IMR-90 (cell line): ENCODE data around the gene EPHX1. TPM values are rescaled to one million over a fixed set of nuclear protein-coding genes. Genes with fewer than 3 reads are reported as not detected.
A peak's percentile ranks its signal among the peaks of the same experiment; 100 is the strongest.

Source experiments
- ATAC-seq: fragments of 200-7000 bp; cut with Tn5 transposase; 2 replicates; pipeline ENCODE4 v1.9.1; 2020; ENCODE audit warnings: low read depth, mild to moderate bottlenecking, moderate library complexity
- BruUV-seq: library from RNA; stranded (reverse); fragments of 400-500 nt; replicated peaks from 2 replicates; lab custom pipeline; 2021; lab: Mats Ljungman, UMichigan
- CTCF ChIA-PET: fragments of 300-600 bp; formaldehyde crosslinking; extraction: SDS; loops from one replicate; lab custom pipeline; 2021; ENCODE audit warnings: antibody characterized with exemption; lab: Yijun Ruan, JAX
- POLR2A ChIA-PET: fragments of 300-600 bp; sonication (Branson Sonifier 250); formaldehyde crosslinking; loops from one replicate; lab custom pipeline; 2022; ENCODE audit warnings: antibody characterized with exemption; ENCODE audit not compliant: unreplicated experiment; lab: Charles Lee
- DNase-seq: peaks from one replicate; pipeline ENCODE4 v3.0.0; 2013
- H2AFZ ChIP-seq: replicated peaks from 2 replicates; pipeline ENCODE3; 2013; ENCODE audit warnings: low read length, mild to moderate bottlenecking; ENCODE audit not compliant: poor library complexity
- H2AK5ac ChIP-seq: 2 replicates; pipeline ENCODE4 v1.6.1; 2013; ENCODE audit warnings: low read depth, low read length, inconsistent platforms
- H2AK9ac ChIP-seq: replicated peaks from 2 replicates; pipeline ENCODE3; 2013; ENCODE audit warnings: mild to moderate bottlenecking, low read depth, low read length, moderate library complexity; ENCODE audit not compliant: poor library complexity
- H2BK120ac ChIP-seq: 2 replicates; pipeline ENCODE4 v1.6.1; 2013; ENCODE audit warnings: low read depth, low read length, inconsistent platforms
- H2BK15ac ChIP-seq: 3 replicates; pipeline ENCODE4 v1.6.1; 2013; ENCODE audit warnings: low read depth, low read length, inconsistent platforms
- H2BK20ac ChIP-seq: 2 replicates; pipeline ENCODE4 v1.6.1; 2013; ENCODE audit warnings: low read depth, mild to moderate bottlenecking, inconsistent platforms, low read length, moderate library complexity
- H2BK5ac ChIP-seq: 2 replicates; pipeline ENCODE4 v1.6.1; 2013; ENCODE audit warnings: mild to moderate bottlenecking, low read depth, low read length, inconsistent platforms; ENCODE audit not compliant: poor library complexity, severe bottlenecking
- H3K14ac ChIP-seq: replicated peaks from 2 replicates; pipeline ENCODE4 v1.6.1; 2013; ENCODE audit warnings: low read depth, low read length, inconsistent platforms
- H3K18ac ChIP-seq: 2 replicates; pipeline ENCODE4 v1.6.1; 2013; ENCODE audit warnings: low read depth, low read length, control low read depth
- H3K23ac ChIP-seq: 2 replicates; pipeline ENCODE4 v1.6.1; 2013; ENCODE audit warnings: low read depth, low read length, inconsistent platforms
- H3K27ac ChIP-seq: 2 replicates; pipeline ENCODE4 v1.5.1; 2013; ENCODE audit warnings: mild to moderate bottlenecking, control low read depth, low read length; ENCODE audit not compliant: insufficient read depth
- H3K27me3 ChIP-seq: 2 replicates; pipeline ENCODE4 v1.6.1; 2013; ENCODE audit warnings: low read length; ENCODE audit not compliant: control insufficient read depth, insufficient read depth
- H3K36me3 ChIP-seq: 2 replicates; pipeline ENCODE4 v1.6.1; 2013; ENCODE audit warnings: low read length, mixed read lengths; ENCODE audit not compliant: control insufficient read depth, insufficient read depth
- H3K4ac ChIP-seq: 2 replicates; pipeline ENCODE4 v1.6.1; 2013; ENCODE audit warnings: low read depth, low read length, inconsistent platforms
- H3K4me1 ChIP-seq: 2 replicates; pipeline ENCODE4 v1.6.1; 2013; ENCODE audit warnings: low read length, mixed read lengths; ENCODE audit not compliant: control insufficient read depth, insufficient read depth
- H3K4me2 ChIP-seq: 2 replicates; pipeline ENCODE4 v1.6.1; 2013; ENCODE audit warnings: low read depth, mild to moderate bottlenecking, control low read depth, low read length, moderate library complexity
- H3K4me3 ChIP-seq: 2 replicates; pipeline ENCODE4 v1.5.1; 2013; ENCODE audit warnings: low read depth, mild to moderate bottlenecking, control low read depth, low read length, moderate library complexity; ENCODE audit not compliant: insufficient read depth
- H3K56ac ChIP-seq: 2 replicates; pipeline ENCODE4 v1.6.1; 2013; ENCODE audit warnings: low read length, inconsistent platforms; ENCODE audit not compliant: insufficient read depth; ENCODE audit errors: extremely low read depth
- H3K79me1 ChIP-seq, 2 experiments: 2 replicates each; pipeline ENCODE4 v1.6.1; 2013; ENCODE audit warnings: low read length in 2 of 2, inconsistent platforms in 1 of 2, low read depth in 1 of 2
- H3K9ac ChIP-seq: 2 replicates; pipeline ENCODE4 v1.6.1; 2013; ENCODE audit warnings: low read depth, low read length, control low read depth
- H3K9me1 ChIP-seq: 2 replicates; pipeline ENCODE4 v1.6.1; 2013; ENCODE audit warnings: low read length, inconsistent platforms; ENCODE audit not compliant: insufficient read depth
- H3K9me3 ChIP-seq: 2 replicates; pipeline ENCODE4 v1.6.1; 2013; ENCODE audit warnings: low read length; ENCODE audit not compliant: control insufficient read depth, insufficient read depth
- H4K20me1 ChIP-seq: 2 replicates; pipeline ENCODE4 v1.6.1; 2013; ENCODE audit warnings: low read length, inconsistent platforms; ENCODE audit not compliant: insufficient read depth
- H4K5ac ChIP-seq: 2 replicates; pipeline ENCODE4 v1.6.1; 2013; ENCODE audit warnings: mild to moderate bottlenecking, low read depth, low read length, control low read depth
- H4K8ac ChIP-seq, 2 experiments: 2 replicates each; pipeline ENCODE4 v1.6.1; 2013; ENCODE audit warnings: low read depth in 2 of 2, low read length in 2 of 2, control low read depth in 1 of 2, inconsistent platforms in 1 of 2
- H4K91ac ChIP-seq: 2 replicates; pipeline ENCODE4 v1.6.1; 2013; ENCODE audit warnings: low read depth, low read length, inconsistent platforms; ENCODE audit not compliant: insufficient read depth
- RCOR1 ChIP-seq: IDR thresholded peaks from 2 replicates; pipeline ENCODE4 v1.6.1; 2012; ENCODE audit warnings: mild to moderate bottlenecking, low read length, improper control_type of control experiment; ENCODE audit not compliant: insufficient replicate concordance
- WGBS, 2 experiments: methylation state at CpG; one replicate each; pipeline versions ENCODE4 v1.1.5 to v1.1.7; 2013; ENCODE audit warnings: missing lambda C conversion rate in 2 of 2; ENCODE audit not compliant: insufficient read length in 1 of 2; ENCODE audit errors: extremely low coverage in 2 of 2; 5-methylcytosine and 5-hydroxymethylcytosine counted together
- dilution Hi-C: fragments of 300-500 bp; cut with HindIII; formaldehyde crosslinking; loops from one replicate; pipeline ENCODE4 v1.14.3; 2018; ENCODE audit warnings: low sequenced_read_pairs; ENCODE audit not compliant: unreplicated experiment
- in situ Hi-C: fragments of 300-500 bp; cut with MboI; formaldehyde crosslinking; loops from 3 replicates; pipeline ENCODE4 v1.14.3; 2019; ENCODE audit warnings: low sequenced_read_pairs, inconsistent platforms, mixed read lengths
- intact Hi-C: fragments of 100-400 bp; cut with micrococcal nuclease; formaldehyde crosslinking; loops from 2 replicates; pipeline ENCODE4 v1.10.0; 2022
- polyA plus RNA-seq, 3 experiments: library from polyadenylated mRNA; depleted of rRNA; stranded (reverse); fragments of >200 nt; gene quantifications; 2 replicates each; pipeline ENCODE4 v1.2.3, GENCODE V29; 2012; ENCODE audit warnings: low replicate concordance in 1 of 3
- total RNA-seq: library from RNA; depleted of rRNA; stranded (reverse); fragments of >200 nt; gene quantifications from 2 replicates; pipeline ENCODE4 v1.2.3, GENCODE V29; 2012
- TF ChIP-seq, protein P1 (sequence below): fragments of 150-350 bp; IDR thresholded peaks from 2 replicates; pipeline ENCODE4 v1.6.1; 2016; ENCODE audit warnings: low read depth, mild to moderate bottlenecking, low read length, moderate library complexity, borderline replicate concordance

Gene EPHX1
- total and polyA plus RNA-seq, 2 of the 4 experiments (the other 2 are of a cell fraction): 20.3 to 46.3 TPM

DNA sequence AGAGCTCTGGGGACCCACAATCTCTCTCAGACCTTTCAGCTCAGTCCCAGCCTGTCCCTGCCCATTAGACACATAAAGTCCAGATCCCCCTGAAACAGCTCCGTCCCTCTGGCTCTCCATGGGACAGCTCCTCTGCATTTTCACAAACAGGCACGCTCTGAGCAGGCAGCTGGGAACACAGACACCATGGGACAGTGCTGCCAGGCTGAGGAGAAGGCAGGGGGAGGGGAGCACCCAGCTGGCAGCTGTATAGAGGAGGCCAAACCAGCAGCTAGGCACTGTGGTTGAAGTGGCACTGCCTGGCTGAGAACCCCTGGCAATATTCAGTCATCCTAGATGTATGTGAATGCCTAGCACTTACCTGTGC is 70.3 kb downstream of the EPHX1 start:
- Histone ChIP-seq H3K4me1 (peaks cover 12% of the 10 kb centered on the region; the same call in 1 of the 2 replicates), H4K8ac (no peak overlapping the region), H3K18ac (no peak overlapping the region), H2BK15ac (no peak overlapping the region), H3K4ac (no peak overlapping the region), H3K4me2 (no peak overlapping the region), H3K36me3 (peaks cover 10% of the 10 kb centered on the region; the same call in 1 of the 2 replicates), H3K56ac (no peak overlapping the region), H3K9me1 (peaks cover 11% of the 10 kb centered on the region), H3K9me3 (no peaks in the 10 kb centered on the region), H3K79me1 (peaks cover 21 to 71% of the 10 kb centered on the region in 2 experiments), H3K9ac (no peak overlapping the region), H3K14ac (no peak overlapping the region), H3K27me3 (no peaks in the 10 kb centered on the region), H2AFZ (no peak overlapping the region), H4K20me1 (peaks cover 35% of the 10 kb centered on the region), H3K23ac (no peak overlapping the region), H3K27ac (no peak overlapping the region), H4K5ac (no peak overlapping the region), H2BK20ac (no peak overlapping the region), H2AK9ac (no peak overlapping the region), H2BK5ac (no peak overlapping the region), H4K91ac (no peak overlapping the region), H3K4me3 (no peak overlapping the region), H2BK120ac (no peak overlapping the region), H2AK5ac (no peak overlapping the region)
- ChIA-PET POLR2A (no interaction called here), CTCF (interaction anchor here (0.9 kb wide), 1 partner anchor 118 kb away, joined by 3 read pairs; no protein-coding TSS in a partner anchor)
- intact Hi-C loops: no loop called here
- no peak for ATAC-seq
- no peak for TF ChIP-seq RCOR1
- TF ChIP-seq, protein P1, sequence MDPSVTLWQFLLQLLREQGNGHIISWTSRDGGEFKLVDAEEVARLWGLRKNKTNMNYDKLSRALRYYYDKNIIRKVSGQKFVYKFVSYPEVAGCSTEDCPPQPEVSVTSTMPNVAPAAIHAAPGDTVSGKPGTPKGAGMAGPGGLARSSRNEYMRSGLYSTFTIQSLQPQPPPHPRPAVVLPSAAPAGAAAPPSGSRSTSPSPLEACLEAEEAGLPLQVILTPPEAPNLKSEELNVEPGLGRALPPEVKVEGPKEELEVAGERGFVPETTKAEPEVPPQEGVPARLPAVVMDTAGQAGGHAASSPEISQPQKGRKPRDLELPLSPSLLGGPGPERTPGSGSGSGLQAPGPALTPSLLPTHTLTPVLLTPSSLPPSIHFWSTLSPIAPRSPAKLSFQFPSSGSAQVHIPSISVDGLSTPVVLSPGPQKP: no peak
- 80% methylated on average over 1 of the region's 2 CpGs; no CpG with 5 or more reads in 1 of the 2 experiments for WGBS, 2 experiments
- in situ Hi-C loops: no loop called here
- no peak for DNase-seq
- dilution Hi-C loops: no loop called here
- TSS peak; percentile 43 for BruUV-seq
